Hepatocyte (in vitro differentiated cells): ENCODE measurements around the gene TRAPPC11. TPM values are rescaled to one million over a fixed set of nuclear protein-coding genes. Genes with fewer than 3 reads are reported as not detected.

Source experiments
- DNase-seq: peaks from one replicate; pipeline ENCODE4 v3.0.0-alpha.2; 2016; ENCODE audit warnings: low spot score
- H2AFZ ChIP-seq: fragments of 200-600 bp; sonication (generic); 2 replicates; pipeline ENCODE4 v1.6.0; 2016; ENCODE audit warnings: antibody characterized with exemption, mild to moderate bottlenecking
- H3K27ac ChIP-seq: fragments of 200-600 bp; sonication (generic); 2 replicates; pipeline ENCODE4 v1.5.1; 2016; ENCODE audit warnings: mild to moderate bottlenecking
- H3K27me3 ChIP-seq: fragments of 200-600 bp; sonication (generic); 2 replicates; pipeline ENCODE4 v1.6.1; 2016
- H3K36me3 ChIP-seq: fragments of 200-600 bp; sonication (generic); replicated peaks from 2 replicates; pipeline ENCODE4 v1.5.1; 2016; ENCODE audit warnings: low read depth; ENCODE audit not compliant: insufficient read depth
- H3K4me1 ChIP-seq: fragments of 200-600 bp; sonication (generic); 2 replicates; pipeline ENCODE4 v1.5.1; 2016; ENCODE audit warnings: mild to moderate bottlenecking, moderate library complexity; ENCODE audit not compliant: insufficient read depth
- H3K4me2 ChIP-seq: fragments of 200-600 bp; sonication (generic); 2 replicates; pipeline ENCODE4 v1.6.0; 2016
- H3K4me3 ChIP-seq: fragments of 200-600 bp; sonication (generic); 2 replicates; pipeline ENCODE4 v1.5.1; 2016; ENCODE audit warnings: mild to moderate bottlenecking
- H3K79me2 ChIP-seq: fragments of 200-600 bp; sonication (generic); 2 replicates; pipeline ENCODE4 v1.6.0; 2017; ENCODE audit warnings: mild to moderate bottlenecking
- H3K9me2 ChIP-seq: fragments of 200-600 bp; sonication (generic); replicated peaks from 2 replicates; pipeline ENCODE4 v1.6.0; 2017; ENCODE audit warnings: mild to moderate bottlenecking; ENCODE audit not compliant: insufficient read depth
- H3K9me3 ChIP-seq: fragments of 200-600 bp; sonication (generic); 2 replicates; pipeline ENCODE4 v1.5.1; 2016; ENCODE audit warnings: low read depth, mild to moderate bottlenecking
- H4K20me1 ChIP-seq: fragments of 200-600 bp; sonication (generic); 2 replicates; pipeline ENCODE4 v1.6.0; 2016; ENCODE audit warnings: mild to moderate bottlenecking; ENCODE audit not compliant: insufficient read depth, poor library complexity, severe bottlenecking
- EZH2 ChIP-seq: fragments of 200-600 bp; sonication (generic); IDR thresholded peaks from 2 replicates; pipeline ENCODE4 v1.6.1; 2016; ENCODE audit warnings: antibody characterized with exemption, mild to moderate bottlenecking, borderline replicate concordance
- EZH2phosphoT487 ChIP-seq: fragments of 200-600 bp; sonication (generic); IDR thresholded peaks from one replicate; pipeline ENCODE4 v1.6.1; 2018; ENCODE audit warnings: antibody characterized with exemption, mild to moderate bottlenecking, low read depth, moderate library complexity; ENCODE audit not compliant: unreplicated experiment, severe bottlenecking
- WGBS: methylation state at CpG from one replicate; pipeline ENCODE4 v1.1.6; 2016; ENCODE audit warnings: low lambda C conversion rate; ENCODE audit errors: missing lambda C conversion rate; 5-methylcytosine and 5-hydroxymethylcytosine counted together
- polyA plus RNA-seq: library from polyadenylated mRNA; unstranded; fragments of >200 nt; fragmentation: Nextera tagmentation; extraction: Ambion mirVana; gene quantifications from 2 replicates; pipeline ENCODE4 v1.2.1, GENCODE V29; 2016
- total RNA-seq: library from RNA; depleted of rRNA; stranded (reverse); fragments of >200 nt; gene quantifications from 2 replicates; pipeline ENCODE4 v1.2.3, GENCODE V29; 2014
- TF ChIP-seq, protein P1 (sequence below): fragments of 200-600 bp; sonication (generic); IDR thresholded peaks from 2 replicates; pipeline ENCODE4 v1.5.1; 2016; ENCODE audit warnings: antibody characterized with exemption, mild to moderate bottlenecking; ENCODE audit not compliant: poor library complexity

Gene TRAPPC11
- total and polyA plus RNA-seq, 2 experiments from 2014 or later: 13.8 to 29.0 TPM

DNA sequence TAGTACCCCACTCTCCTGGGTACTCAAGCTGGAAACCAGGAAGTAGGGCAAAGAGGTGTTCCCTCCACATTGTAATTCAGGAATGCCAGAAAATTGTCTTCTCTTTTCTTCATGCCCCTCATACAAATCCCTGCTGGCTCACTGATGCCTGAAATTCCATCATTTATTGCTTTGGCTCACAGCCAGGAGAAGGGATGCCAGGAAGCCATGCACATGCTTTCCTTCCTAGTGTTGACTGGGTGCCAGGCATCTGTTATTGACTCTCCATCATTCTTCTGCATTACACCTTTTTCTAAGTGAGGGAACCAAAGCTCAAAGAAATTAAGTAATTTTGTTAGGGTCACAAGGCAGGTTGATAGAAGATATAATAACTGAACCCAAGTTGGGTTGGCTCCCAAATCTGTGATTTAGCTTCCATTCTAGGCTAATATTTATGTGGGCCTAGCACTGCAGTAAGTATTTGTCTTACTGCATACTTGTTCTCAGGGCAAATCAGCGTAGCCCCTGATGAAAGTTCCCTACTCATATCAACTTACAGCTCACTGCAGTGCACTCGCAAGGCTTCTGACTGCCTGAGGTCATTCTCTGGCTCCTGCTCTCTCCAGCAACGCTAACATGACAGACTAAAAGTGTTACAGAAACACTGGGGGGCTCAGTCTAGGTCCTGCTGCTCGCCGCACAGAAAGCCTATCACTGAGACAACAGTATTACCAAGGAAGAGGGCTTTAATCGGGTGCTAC lies 89.0 kb downstream of the TRAPPC11 start:
- WGBS: 41% methylated on average over 6 of the region's 6 CpGs
- Histone ChIP-seq H3K79me2 (no peaks in the 10 kb centered on the region), H3K9me2 (no peaks in the 10 kb centered on the region), H3K36me3 (no peaks in the 10 kb centered on the region), H3K9me3 (no peaks in the 10 kb centered on the region), H3K27me3 (no peaks in the 10 kb centered on the region), H4K20me1 (no peaks in the 10 kb centered on the region), H2AFZ (no peak overlapping the region), H3K4me3 (no peak overlapping the region), H3K4me2 (no peak overlapping the region), H3K27ac (peak overlapping the region; percentile 32), H3K4me1 (peaks cover 7% of the 10 kb centered on the region)
- TF ChIP-seq EZH2phosphoT487 (no peak), EZH2 (no peak)
- TF ChIP-seq, protein P1, sequence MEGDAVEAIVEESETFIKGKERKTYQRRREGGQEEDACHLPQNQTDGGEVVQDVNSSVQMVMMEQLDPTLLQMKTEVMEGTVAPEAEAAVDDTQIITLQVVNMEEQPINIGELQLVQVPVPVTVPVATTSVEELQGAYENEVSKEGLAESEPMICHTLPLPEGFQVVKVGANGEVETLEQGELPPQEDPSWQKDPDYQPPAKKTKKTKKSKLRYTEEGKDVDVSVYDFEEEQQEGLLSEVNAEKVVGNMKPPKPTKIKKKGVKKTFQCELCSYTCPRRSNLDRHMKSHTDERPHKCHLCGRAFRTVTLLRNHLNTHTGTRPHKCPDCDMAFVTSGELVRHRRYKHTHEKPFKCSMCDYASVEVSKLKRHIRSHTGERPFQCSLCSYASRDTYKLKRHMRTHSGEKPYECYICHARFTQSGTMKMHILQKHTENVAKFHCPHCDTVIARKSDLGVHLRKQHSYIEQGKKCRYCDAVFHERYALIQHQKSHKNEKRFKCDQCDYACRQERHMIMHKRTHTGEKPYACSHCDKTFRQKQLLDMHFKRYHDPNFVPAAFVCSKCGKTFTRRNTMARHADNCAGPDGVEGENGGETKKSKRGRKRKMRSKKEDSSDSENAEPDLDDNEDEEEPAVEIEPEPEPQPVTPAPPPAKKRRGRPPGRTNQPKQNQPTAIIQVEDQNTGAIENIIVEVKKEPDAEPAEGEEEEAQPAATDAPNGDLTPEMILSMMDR: no peak
- no peak for DNase-seq

DNA sequence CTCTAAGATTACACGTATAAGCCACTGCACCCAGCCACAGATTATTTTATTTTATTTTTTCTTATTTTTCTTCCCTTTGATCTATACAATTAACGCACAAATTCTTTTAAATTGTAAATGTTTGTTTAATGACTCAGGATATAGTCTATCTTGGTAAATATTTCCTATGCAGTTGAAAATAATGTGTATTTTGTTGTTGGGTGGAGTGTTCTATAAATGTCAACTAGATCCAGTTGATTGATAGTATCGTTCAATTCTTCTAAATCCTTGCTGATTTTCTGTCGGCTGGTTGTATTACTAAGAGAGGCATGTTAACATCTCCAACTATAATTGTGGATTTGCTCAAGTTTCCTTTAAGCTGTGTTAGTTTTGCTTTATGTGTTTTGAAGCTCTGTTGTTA lies 92.0 kb downstream of the TRAPPC11 start:
- H3K27me3 ChIP-seq: no peaks in the 10 kb centered on the region
- no peaks in the 10 kb centered on the region for H3K9me3 ChIP-seq
- 87% methylated on average over 4 of the region's 4 CpGs for WGBS
- H2AFZ ChIP-seq: no peak overlapping the region
- no peak overlapping the region for H3K4me2 ChIP-seq
- no peaks in the 10 kb centered on the region for H3K79me2 ChIP-seq
- no peaks in the 10 kb centered on the region for H3K36me3 ChIP-seq
- no peaks in the 10 kb centered on the region for H4K20me1 ChIP-seq
- H3K27ac ChIP-seq: no peak overlapping the region
- no peak for DNase-seq
- no peaks in the 10 kb centered on the region for H3K9me2 ChIP-seq
- TF ChIP-seq, protein P1: no peak
- TF ChIP-seq EZH2phosphoT487: no peak
- TF ChIP-seq EZH2: no peak
- H3K4me3 ChIP-seq: no peak overlapping the region
- peaks cover 7% of the 10 kb centered on the region for H3K4me1 ChIP-seq

DNA sequence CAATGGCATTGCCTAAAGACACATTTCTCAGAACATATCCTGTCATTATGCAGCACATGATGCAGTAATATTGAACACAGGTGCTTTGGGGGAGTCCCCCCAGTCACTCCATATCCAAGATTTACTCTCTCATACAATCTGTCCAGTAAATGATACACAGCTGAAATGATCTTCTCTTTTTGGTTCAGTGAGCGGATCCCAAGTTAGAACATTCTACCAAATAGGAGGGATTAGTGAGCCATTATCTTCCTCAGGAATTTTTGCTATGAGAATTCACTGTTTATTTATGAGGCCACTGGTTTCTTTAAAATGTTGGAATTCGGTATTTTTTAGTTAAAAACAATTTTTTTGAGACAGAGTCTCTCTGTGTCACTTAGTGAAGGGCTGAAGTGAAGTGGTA lies 96.5 kb downstream of the TRAPPC11 start:
- Histone ChIP-seq H3K4me2 (no peak overlapping the region), H3K9me2 (no peaks in the 10 kb centered on the region), H4K20me1 (no peaks in the 10 kb centered on the region), H3K27ac (no peak overlapping the region), H2AFZ (no peak overlapping the region), H3K79me2 (no peaks in the 10 kb centered on the region), H3K9me3 (no peaks in the 10 kb centered on the region), H3K4me3 (no peak overlapping the region), H3K36me3 (no peaks in the 10 kb centered on the region), H3K27me3 (no peaks in the 10 kb centered on the region), H3K4me1 (no peaks in the 10 kb centered on the region)
- no peak for DNase-seq
- TF ChIP-seq EZH2 (no peak), EZH2phosphoT487 (no peak)
- TF ChIP-seq, protein P1: no peak
- 89% methylated on average over 2 of the region's 2 CpGs for WGBS
